ENCODE data around the gene CBL.
A peak's percentile ranks its signal among the peaks of the same experiment; 100 is the strongest.
"Not testable (repeated sequence)": the region's sequence is repeated elsewhere in the genome, so short reads cannot be mapped to it uniquely, and the experiment has no call there.

The CBL gene

GRCh38 chr11:119166368-119167076 lies 39.6 kb upstream of the CBL start:
- POLR2A ChIA-PET (ENCODE audit: low non-redundant PET) = no interaction called here
- DNase-seq (ENCODE audit: low spot score) = peak; percentile 74
- TF ChIP-seq CTCF (conservative IDR thresholded peaks at IDR 0.05; ENCODE audit: low read depth) = no peak
- H3K27ac ChIP-seq = peak overlapping the region; percentile 91
- CTCF ChIA-PET = interaction anchor here (0.6 to 1.0 kb wide), 5 partner anchors 9 to 198 kb away, joined by 3 to 5 read pairs (median 3); no protein-coding TSS in a partner anchor

GRCh38 chr11:119167077-119167458 lies 39.1 kb upstream of the CBL start:
- H3K27ac ChIP-seq = peak overlapping the region; percentile 91
- POLR2A ChIA-PET (ENCODE audit: low non-redundant PET); DNase-seq (ENCODE audit: low spot score): not testable (repeated sequence)
- CTCF ChIA-PET = interaction anchor here (0.6 to 0.7 kb wide), 4 partner anchors 8 to 197 kb away, joined by 3 to 4 read pairs (median 3); no protein-coding TSS in a partner anchor

- peak overlapping the region; percentile 91 for H3K27ac ChIP-seq
- TF ChIP-seq CTCF (conservative IDR thresholded peaks at IDR 0.05; ENCODE audit: low read depth) = no peak
- ChIA-PET CTCF (interaction anchor here (0.7 kb wide), 1 partner anchor 12 kb away, joined by 3 read pairs; no protein-coding TSS in a partner anchor), POLR2A (ENCODE audit: low non-redundant PET) (no interaction called here)
- DNase-seq (ENCODE audit: low spot score) = no peak
These were observed 38.2 kb upstream of the CBL start for GRCh38 chr11:119167933-119168332.

- peak; percentile 82 for DNase-seq (ENCODE audit: low spot score)
- peak within 1 kb of the TSS; percentile 91 for H3K27ac ChIP-seq
- ChIA-PET POLR2A (ENCODE audit: low non-redundant PET) (interaction anchor here (0.5 kb wide), 2 partner anchors 16 to 21 kb away, joined by 3 read pairs; no protein-coding TSS in a partner anchor), CTCF (interaction anchor here (0.6 to 1.4 kb wide), 4 partner anchors 9 to 26 kb away, joined by 3 to 6 read pairs (median 4); no protein-coding TSS in a partner anchor)
- TF ChIP-seq CTCF (conservative IDR thresholded peaks at IDR 0.05; ENCODE audit: low read depth) = peak; percentile 93
These were observed 37.5 kb upstream of the CBL start, which contains the start of gene NLRX1 for GRCh38 chr11:119168471-119169281. Gene NLRX1, plus strand, starts transcription at chr11:119168725. Its CDS starts 2,679 bp downstream, at chr11:119171404.

GRCh38 chr11:119169282-119169719 lies 36.8 kb upstream of the CBL start:
- DNase-seq (ENCODE audit: low spot score) = peak; percentile 57
- ChIA-PET POLR2A (ENCODE audit: low non-redundant PET) (interaction anchor here (0.5 to 0.9 kb wide), 3 partner anchors 16 to 67 kb away, joined by 3 read pairs; no protein-coding TSS in a partner anchor), CTCF (interaction anchor here (0.6 to 1.4 kb wide), 4 partner anchors 9 to 26 kb away, joined by 3 to 6 read pairs (median 4); no protein-coding TSS in a partner anchor)

GRCh38 chr11:119172513-119172912 lies 33.6 kb upstream of the CBL start:
- TF ChIP-seq CTCF (conservative IDR thresholded peaks at IDR 0.05; ENCODE audit: low read depth) = no peak
- CTCF ChIA-PET = no interaction called here
- POLR2A ChIA-PET (ENCODE audit: low non-redundant PET) = no interaction called here
- 0 out of 2 replicates have a peak overlapping the region, but pooled peaks have one; percentile 6 for H3K27ac ChIP-seq
- no peak for DNase-seq (ENCODE audit: low spot score)

More at GRCh38 chr11:119169282-119169719, 36.8 kb upstream of the CBL start:
- peak overlapping the region; percentile 91 for H3K27ac ChIP-seq
- TF ChIP-seq CTCF (conservative IDR thresholded peaks at IDR 0.05; ENCODE audit: low read depth) = no peak
